ENCODE results near the gene GRID1.
"Not testable (repeated sequence)": the region's sequence is repeated elsewhere in the genome, so short reads cannot be mapped to it uniquely, and the experiment has no call there.

Gene GRID1

GRCh38 chr10:86100581-86101061 lies 266.0 kb downstream of the GRID1 start:
- ATAC-seq = peak in 1 of 2 donors; percentile 16

- ATAC-seq = no peak
These were observed 266.9 kb downstream of the GRID1 start for GRCh38 chr10:86099542-86100334.

GRCh38 chr10:86098187-86098881 lies 268.3 kb downstream of the GRID1 start:
- ATAC-seq = no peak

GRCh38 chr10:86095061-86095460 lies 271.5 kb downstream of the GRID1 start:
- ATAC-seq = not testable (repeated sequence)

- ATAC-seq = not testable (repeated sequence)
These were observed 274.3 kb downstream of the GRID1 start for GRCh38 chr10:86092311-86092710.

- no peak for ATAC-seq
These were observed 275.4 kb downstream of the GRID1 start for GRCh38 chr10:86091216-86091615.

- ATAC-seq = no peak
These were observed 275.8 kb downstream of the GRID1 start for GRCh38 chr10:86090807-86091206.

- no peak for ATAC-seq
These were observed 278.9 kb downstream of the GRID1 start for GRCh38 chr10:86087716-86088115.

GRCh38 chr10:86086418-86086817 lies 280.2 kb downstream of the GRID1 start:
- ATAC-seq = no peak

- no peak for ATAC-seq
These were observed 280.9 kb downstream of the GRID1 start for GRCh38 chr10:86085686-86086085.

- no peak for ATAC-seq
These were observed 281.5 kb downstream of the GRID1 start for GRCh38 chr10:86085136-86085535.

- ATAC-seq = no peak
These were observed 282.0 kb downstream of the GRID1 start for GRCh38 chr10:86084585-86084984.

GRCh38 chr10:86083664-86084175 lies 282.9 kb downstream of the GRID1 start:
- ATAC-seq = no peak

GRCh38 chr10:86083206-86083605 lies 283.4 kb downstream of the GRID1 start:
- no peak for ATAC-seq

- ATAC-seq = no peak
These were observed 284.0 kb downstream of the GRID1 start for GRCh38 chr10:86082556-86082955.

- ATAC-seq = peak in 1 of 2 donors; percentile 44
These were observed 287.5 kb downstream of the GRID1 start for GRCh38 chr10:86079088-86079487.

- ATAC-seq = peak in 1 of 2 donors; percentile 11
These were observed 288.0 kb downstream of the GRID1 start for GRCh38 chr10:86078639-86079035.

- no peak for ATAC-seq
These were observed 288.5 kb downstream of the GRID1 start for GRCh38 chr10:86077871-86078638.

GRCh38 chr10:86077271-86077670 lies 289.3 kb downstream of the GRID1 start:
- no peak for ATAC-seq

GRCh38 chr10:86076497-86076896 lies 290.1 kb downstream of the GRID1 start:
- ATAC-seq = not testable (repeated sequence)

- ATAC-seq = no peak
These were observed 291.1 kb downstream of the GRID1 start for GRCh38 chr10:86075512-86075911.

- ATAC-seq = no peak
These were observed 292.3 kb downstream of the GRID1 start for GRCh38 chr10:86074294-86074693.

Measured in activated CD4-positive, CD25-positive, alpha-beta regulatory T cell treated with anti-CD3 and anti-CD28 coated beads, Interleukin-2, amount 50 U/mL, for 24 hours (primary cell).